GM10248 (cell line): ENCODE measurements around the gene RSBN1.
"Not testable (repeated sequence)": the region's sequence is repeated elsewhere in the genome, so short reads cannot be mapped to it uniquely, and the experiment has no call there.

Experiments
- CTCF ChIA-PET: fragments of 300-600 bp; sonication (Branson Sonifier 250); formaldehyde crosslinking; extraction: SDS; loops from one replicate; lab custom pipeline; 2021; ENCODE audit warnings: antibody characterized with exemption; lab: Yijun Ruan, JAX
- POLR2A ChIA-PET: fragments of 350-650 bp; sonication (Branson Sonifier 250); formaldehyde crosslinking; extraction: SDS; loops from one replicate; lab custom pipeline; 2020; ENCODE audit warnings: antibody characterized with exemption; lab: Yijun Ruan, JAX
- DNase-seq: peaks from one replicate; pipeline ENCODE4 v3.0.0; 2012; ENCODE audit errors: extremely low spot score
- CTCF ChIP-seq: IDR thresholded peaks from 2 replicates; pipeline ENCODE4 v1.5.1; 2012; ENCODE audit warnings: mild to moderate bottlenecking, low read depth; ENCODE audit errors: extremely low read depth, missing control alignments, control extremely low read depth

RSBN1 gene

GRCh38 chr1:113761937-113762336 lies 50.3 kb downstream of the RSBN1 start:
- CTCF ChIA-PET: interaction anchor here (1.3 kb wide), 1 partner anchor 27 kb away, joined by 4 read pairs; no protein-coding TSS in a partner anchor
- TF ChIP-seq CTCF: no peak
- no peak for DNase-seq
- POLR2A ChIA-PET: no interaction called here

GRCh38 chr1:113760102-113761080 lies 51.9 kb downstream of the RSBN1 start:
- no peak for DNase-seq
- TF ChIP-seq CTCF: no peak
- ChIA-PET POLR2A (interaction anchor here (0.8 to 1.3 kb wide), 4 partner anchors 23 to 804 kb away, joined by 3 to 8 read pairs (median 4); partner anchors contain the start of gene SLC16A1), CTCF (interaction anchor here (0.9 to 2.0 kb wide), 14 partner anchors 10 to 688 kb away, joined by 3 to 7 read pairs (median 4); partner anchors contain the start of genes HIPK1 and LRIG2)

GRCh38 chr1:113759333-113760101 lies 52.8 kb downstream of the RSBN1 start, which contains the start of gene PHTF1:
TSS of gene PHTF1 (minus strand) at chr1:113759486. CDS start at chr1:113758703, 783 bp downstream.
- TF ChIP-seq CTCF: no peak
- peak; percentile 83 for DNase-seq
- ChIA-PET POLR2A (interaction anchor here (0.8 to 1.6 kb wide), 6 partner anchors 10 to 803 kb away, joined by 3 to 8 read pairs (median 3); partner anchors contain the start of genes RSBN1 and SLC16A1), CTCF (interaction anchor here (0.9 to 2.0 kb wide), 15 partner anchors 10 to 687 kb away, joined by 3 to 7 read pairs (median 4); partner anchors contain the start of genes HIPK1 and LRIG2)

DNA sequence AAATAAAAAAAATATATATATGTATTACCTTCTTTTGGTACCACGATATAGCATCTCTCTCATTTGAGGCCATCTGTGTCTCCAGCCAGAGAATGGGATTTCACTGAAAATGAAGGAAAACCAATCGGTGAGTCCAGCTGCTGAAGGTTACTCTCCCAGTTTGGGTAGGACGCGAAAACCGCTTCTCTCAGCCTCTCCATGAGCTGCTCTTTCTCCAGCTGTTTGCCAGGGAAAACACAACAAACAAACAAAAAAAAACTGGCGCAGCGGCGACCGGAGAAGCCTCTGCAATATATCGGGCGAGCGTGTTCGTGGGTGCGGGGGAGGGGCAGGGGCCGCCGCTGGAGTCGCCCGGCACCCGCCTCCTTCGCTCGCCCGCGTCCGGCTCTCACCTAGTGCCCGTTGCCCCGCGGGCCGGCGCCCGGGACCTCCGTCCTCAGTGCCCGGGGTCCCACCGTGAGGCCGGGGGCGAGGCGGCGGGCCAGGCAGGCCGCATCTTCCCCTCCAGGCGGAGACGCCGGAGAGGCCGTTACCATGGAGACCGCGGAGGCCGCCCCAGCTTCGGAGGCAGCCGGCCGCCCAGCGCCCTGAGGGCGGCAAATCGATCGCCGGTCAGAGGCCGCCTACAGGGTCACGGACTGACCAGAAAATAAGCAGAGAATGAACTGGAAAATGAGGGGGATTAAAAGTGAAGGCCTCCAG lies 53.5 kb downstream of the RSBN1 start:
- DNase-seq: peak; percentile 82
- ChIA-PET CTCF (interaction anchor here (1.1 to 2.0 kb wide), 7 partner anchors 9 to 686 kb away, joined by 3 to 7 read pairs (median 4); partner anchors contain the start of gene LRIG2), POLR2A (interaction anchor here (0.7 to 1.6 kb wide), 3 partner anchors 11 to 426 kb away, joined by 3 to 5 read pairs (median 3); partner anchors contain the start of gene RSBN1)
- no peak for TF ChIP-seq CTCF

GRCh38 chr1:113756461-113756860 lies 55.8 kb downstream of the RSBN1 start:
- POLR2A ChIA-PET: no interaction called here
- CTCF ChIA-PET: interaction anchor here (0.6 to 2.2 kb wide), 3 partner anchors 8 to 84 kb away, joined by 3 to 7 read pairs (median 3); no protein-coding TSS in a partner anchor
- no peak for TF ChIP-seq CTCF
- DNase-seq: no peak

DNA sequence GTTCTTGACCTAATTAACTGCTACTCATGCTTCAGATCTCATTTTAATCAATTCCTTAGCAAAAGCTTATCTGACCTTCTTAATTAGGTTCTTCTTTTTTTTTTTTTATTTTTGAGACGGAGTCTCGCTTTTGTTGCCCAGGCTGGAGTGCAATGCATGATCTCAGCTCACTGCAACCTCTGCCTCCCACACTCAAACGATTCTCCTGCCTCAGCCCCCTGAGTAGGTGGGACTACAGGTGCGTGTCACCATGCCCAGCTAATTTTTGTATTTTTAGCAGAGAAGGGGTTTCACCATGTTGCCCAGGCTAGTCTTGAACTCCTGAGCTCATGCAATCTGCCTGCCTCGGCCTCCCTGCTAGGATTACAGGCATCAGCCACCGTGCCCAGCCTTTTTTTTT lies 58.9 kb downstream of the RSBN1 start:
- POLR2A ChIA-PET: interaction anchor here (0.6 to 0.7 kb wide), 3 partner anchors 106 to 1018 kb away, joined by 3 to 5 read pairs (median 5); no protein-coding TSS in a partner anchor
- not testable (repeated sequence) for DNase-seq
- CTCF ChIA-PET: interaction anchor here (1.4 kb wide), 1 partner anchor 27 kb away, joined by 3 read pairs; no protein-coding TSS in a partner anchor
